ENCODE results near the gene OTX1. TPM values are rescaled to one million over a fixed set of nuclear protein-coding genes. Genes with fewer than 3 reads are reported as not detected.

The OTX1 gene
- total RNA-seq, 4 donors from 2014 or later, result not detected

DNA sequence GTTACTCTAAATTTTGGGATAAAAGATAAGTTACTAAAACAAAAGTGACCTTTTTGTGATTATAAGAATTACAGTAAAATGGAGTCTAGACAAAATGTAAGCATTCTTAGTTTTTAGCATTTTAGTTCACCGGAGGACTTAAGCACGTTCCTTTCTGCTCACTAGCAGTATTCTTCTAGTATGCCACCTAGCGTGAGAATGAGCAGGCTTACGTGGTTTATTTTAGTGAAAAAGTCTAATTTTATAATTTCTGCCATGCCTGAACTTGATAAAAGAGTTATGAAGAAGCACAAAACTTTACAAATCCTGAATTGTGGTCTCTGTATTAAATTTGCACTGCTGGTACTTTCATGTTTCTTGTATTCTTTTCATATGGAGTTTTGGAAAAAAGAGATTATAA lies 12.6 kb upstream of the OTX1 start:
- no peak for DNase-seq
- no peaks in the 10 kb centered on the region for H3K9me3 ChIP-seq
- H3K36me3 ChIP-seq, result peaks cover 0 to 15% (median 0%) of the 10 kb centered on the region in 4 donors
- H3K27ac ChIP-seq, result no peak overlapping the region
- H3K4me3 ChIP-seq, result no peak overlapping the region
- H3K27me3 ChIP-seq, result no peaks in the 10 kb centered on the region
- intact Hi-C loops (cut with DNase I; ENCODE audit: low total_unique reads) (no loop called here), in situ Hi-C loops (cut with MboI; ENCODE audit: low pct_ligation_motif_present in 1 of 4, low pct_unique_long_range_greater_than_20kb in 1 of 4, low sequenced_read_pairs in 3 of 4) (no loop called here)
- 92 to 95% methylated on average over 4 of the region's 4 CpGs for WGBS, 2 donors (ENCODE audit: low coverage in 1 of 2)
- no peaks in the 10 kb centered on the region for H3K4me1 ChIP-seq
- TF ChIP-seq POLR2A (IDR thresholded peaks at IDR 0.05) (no peak), POLR2AphosphoS5 (IDR thresholded peaks at IDR 0.05) (no peak), EP300 (IDR thresholded peaks at IDR 0.05; ENCODE audit: low read depth) (no peak)
- TF ChIP-seq, protein P1, sequence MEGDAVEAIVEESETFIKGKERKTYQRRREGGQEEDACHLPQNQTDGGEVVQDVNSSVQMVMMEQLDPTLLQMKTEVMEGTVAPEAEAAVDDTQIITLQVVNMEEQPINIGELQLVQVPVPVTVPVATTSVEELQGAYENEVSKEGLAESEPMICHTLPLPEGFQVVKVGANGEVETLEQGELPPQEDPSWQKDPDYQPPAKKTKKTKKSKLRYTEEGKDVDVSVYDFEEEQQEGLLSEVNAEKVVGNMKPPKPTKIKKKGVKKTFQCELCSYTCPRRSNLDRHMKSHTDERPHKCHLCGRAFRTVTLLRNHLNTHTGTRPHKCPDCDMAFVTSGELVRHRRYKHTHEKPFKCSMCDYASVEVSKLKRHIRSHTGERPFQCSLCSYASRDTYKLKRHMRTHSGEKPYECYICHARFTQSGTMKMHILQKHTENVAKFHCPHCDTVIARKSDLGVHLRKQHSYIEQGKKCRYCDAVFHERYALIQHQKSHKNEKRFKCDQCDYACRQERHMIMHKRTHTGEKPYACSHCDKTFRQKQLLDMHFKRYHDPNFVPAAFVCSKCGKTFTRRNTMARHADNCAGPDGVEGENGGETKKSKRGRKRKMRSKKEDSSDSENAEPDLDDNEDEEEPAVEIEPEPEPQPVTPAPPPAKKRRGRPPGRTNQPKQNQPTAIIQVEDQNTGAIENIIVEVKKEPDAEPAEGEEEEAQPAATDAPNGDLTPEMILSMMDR (IDR thresholded peaks at IDR 0.05), result no peak

DNA sequence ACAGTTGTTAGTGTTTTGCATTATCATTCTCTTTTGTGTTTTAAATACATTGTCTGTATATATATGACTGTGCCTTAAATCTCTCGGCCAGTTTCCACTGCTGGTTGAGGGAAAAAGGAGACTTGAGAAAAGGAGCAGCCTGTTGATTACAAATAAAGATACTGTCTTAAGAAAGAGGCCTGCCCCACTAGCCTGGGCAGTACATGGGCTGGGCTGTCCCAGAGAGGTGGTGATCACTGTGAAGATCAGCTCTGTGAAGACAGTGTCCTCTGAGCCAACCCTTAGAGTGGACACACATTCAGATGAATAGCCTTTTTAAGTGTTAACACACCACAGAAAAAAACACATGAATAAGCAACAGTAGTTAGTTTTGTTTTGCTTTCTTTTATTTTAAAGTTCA lies 10.0 kb upstream of the OTX1 start:
- intact Hi-C loops (cut with DNase I; ENCODE audit: low total_unique reads), result no loop called here
- WGBS, 2 donors (ENCODE audit: low coverage in 1 of 2), result 90 to 100% methylated on average over 1 of the region's 1 CpG
- in situ Hi-C loops (cut with MboI; ENCODE audit: low pct_ligation_motif_present in 1 of 4, low pct_unique_long_range_greater_than_20kb in 1 of 4, low sequenced_read_pairs in 3 of 4), result no loop called here
- no peaks in the 10 kb centered on the region for H3K4me1 ChIP-seq
- no peaks in the 10 kb centered on the region for H3K9me3 ChIP-seq
- H3K27me3 ChIP-seq, result peaks cover 17% of the 10 kb centered on the region
- no peak for TF ChIP-seq POLR2AphosphoS5 (IDR thresholded peaks at IDR 0.05)
- TF ChIP-seq EP300 (IDR thresholded peaks at IDR 0.05; ENCODE audit: low read depth), result no peak
- no peak for TF ChIP-seq POLR2A (IDR thresholded peaks at IDR 0.05)
- TF ChIP-seq, protein P1 (IDR thresholded peaks at IDR 0.05), result no peak
- DNase-seq, result no peak
- no peak overlapping the region for H3K4me3 ChIP-seq
- no peak overlapping the region for H3K27ac ChIP-seq
- peaks cover 0 to 15% (median 0%) of the 10 kb centered on the region in 4 donors for H3K36me3 ChIP-seq

DNA sequence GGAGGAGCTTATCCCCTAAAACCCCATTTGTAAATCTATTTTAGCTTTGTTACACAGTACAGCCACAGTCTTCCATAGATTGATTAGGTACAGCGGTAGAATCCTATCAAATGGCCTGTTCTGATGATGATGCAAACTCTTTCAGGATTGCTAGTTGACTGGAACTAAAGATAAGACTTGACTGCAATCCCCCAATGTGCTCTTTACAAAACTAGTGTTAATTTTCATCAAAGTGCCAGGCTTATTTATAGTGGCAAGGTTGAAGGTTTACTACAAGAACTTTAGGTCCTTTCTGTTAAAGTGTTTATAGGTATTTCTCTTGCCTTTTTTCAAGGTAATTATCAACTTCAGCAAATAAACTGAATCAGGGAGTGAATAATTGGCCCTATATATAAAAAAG lies 9.0 kb upstream of the OTX1 start:
- TF ChIP-seq POLR2AphosphoS5 (IDR thresholded peaks at IDR 0.05) (no peak), EP300 (IDR thresholded peaks at IDR 0.05; ENCODE audit: low read depth) (no peak), POLR2A (IDR thresholded peaks at IDR 0.05) (no peak)
- TF ChIP-seq, protein P1 (IDR thresholded peaks at IDR 0.05), result no peak
- H3K4me3 ChIP-seq, result no peak overlapping the region
- H3K27me3 ChIP-seq, result peaks cover 27% of the 10 kb centered on the region
- in situ Hi-C loops (cut with MboI; ENCODE audit: low pct_ligation_motif_present in 1 of 4, low pct_unique_long_range_greater_than_20kb in 1 of 4, low sequenced_read_pairs in 3 of 4), result no loop called here
- no peak overlapping the region for H3K27ac ChIP-seq
- intact Hi-C loops (cut with DNase I; ENCODE audit: low total_unique reads), result no loop called here
- H3K9me3 ChIP-seq, result no peaks in the 10 kb centered on the region
- no peaks in the 10 kb centered on the region for H3K4me1 ChIP-seq
- 97 to 100% methylated on average over 1 of the region's 1 CpG for WGBS, 2 donors (ENCODE audit: low coverage in 1 of 2)
- no peak for DNase-seq
- H3K36me3 ChIP-seq, result peaks cover 0 to 15% (median 0%) of the 10 kb centered on the region in 4 donors

DNA sequence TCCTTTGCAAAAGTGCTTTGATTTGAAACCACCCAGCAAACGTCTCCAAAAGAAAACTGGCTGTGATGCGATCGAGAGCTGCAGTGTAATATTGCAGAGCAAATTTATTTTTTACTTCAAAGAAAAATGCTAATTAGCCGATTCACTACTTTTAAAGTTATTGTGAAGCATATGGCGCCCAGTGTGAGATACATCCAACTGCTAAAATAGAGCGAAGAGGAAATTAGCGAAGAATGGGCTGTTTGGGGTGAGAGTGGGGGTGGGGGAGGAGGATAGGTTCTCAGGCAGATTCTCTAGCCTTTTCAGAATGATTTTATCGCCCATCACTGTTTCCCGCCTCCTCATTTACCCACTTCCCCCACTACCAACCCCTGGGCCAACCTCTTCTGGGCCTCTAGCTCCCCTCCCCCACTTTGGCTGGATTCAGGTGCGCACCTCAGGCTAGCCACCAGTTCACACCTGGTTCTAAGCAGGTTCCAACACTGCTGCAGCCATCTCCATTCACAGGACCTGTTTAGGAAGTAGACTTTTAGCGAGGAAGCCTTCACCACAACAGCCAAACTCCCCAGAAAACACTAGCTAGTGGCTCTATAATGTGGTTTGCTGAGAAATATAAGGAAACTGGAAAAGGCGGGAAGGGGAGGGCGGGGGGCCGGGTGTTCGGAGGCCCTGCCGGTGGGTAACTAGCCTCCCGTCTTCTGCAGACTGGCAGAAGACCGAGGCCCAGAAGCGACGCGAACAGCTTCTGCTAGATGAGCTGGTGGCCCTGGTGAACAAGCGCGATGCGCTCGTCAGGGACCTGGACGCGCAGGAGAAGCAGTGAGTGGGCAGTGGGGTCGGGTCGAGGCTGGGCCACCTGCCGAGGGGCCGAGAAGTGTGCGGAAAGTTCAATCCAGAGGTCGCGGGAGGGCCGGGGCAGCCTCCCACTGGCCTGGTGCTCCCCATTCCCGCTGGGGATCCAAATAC lies 6.0 kb upstream of the OTX1 start:
- TF ChIP-seq POLR2A (IDR thresholded peaks at IDR 0.05), result no peak
- TF ChIP-seq EP300 (IDR thresholded peaks at IDR 0.05; ENCODE audit: low read depth), result no peak
- TF ChIP-seq, protein P1 (IDR thresholded peaks at IDR 0.05), result no peak
- TF ChIP-seq POLR2AphosphoS5 (IDR thresholded peaks at IDR 0.05), result no peak
- Histone ChIP-seq H3K4me3 (no peak overlapping the region), H3K4me1 (peaks cover 8 to 28% (median 25%) of the 10 kb centered on the region in 4 donors), H3K27ac (no peak overlapping the region), H3K36me3 (no peaks in the 10 kb centered on the region), H3K27me3 (peaks cover 57% of the 10 kb centered on the region), H3K9me3 (no peaks in the 10 kb centered on the region)
- intact Hi-C loops (cut with DNase I; ENCODE audit: low total_unique reads), result no loop called here
- in situ Hi-C loops (cut with MboI; ENCODE audit: low pct_ligation_motif_present in 1 of 4, low pct_unique_long_range_greater_than_20kb in 1 of 4, low sequenced_read_pairs in 3 of 4), result no loop called here
- 95% methylated on average over 18 to 36 of the region's 36 CpGs for WGBS, 2 donors (ENCODE audit: low coverage in 1 of 2)
- no peak for DNase-seq
